ENCODE results near the gene ST8SIA2.

ST8SIA2 gene, protein sequence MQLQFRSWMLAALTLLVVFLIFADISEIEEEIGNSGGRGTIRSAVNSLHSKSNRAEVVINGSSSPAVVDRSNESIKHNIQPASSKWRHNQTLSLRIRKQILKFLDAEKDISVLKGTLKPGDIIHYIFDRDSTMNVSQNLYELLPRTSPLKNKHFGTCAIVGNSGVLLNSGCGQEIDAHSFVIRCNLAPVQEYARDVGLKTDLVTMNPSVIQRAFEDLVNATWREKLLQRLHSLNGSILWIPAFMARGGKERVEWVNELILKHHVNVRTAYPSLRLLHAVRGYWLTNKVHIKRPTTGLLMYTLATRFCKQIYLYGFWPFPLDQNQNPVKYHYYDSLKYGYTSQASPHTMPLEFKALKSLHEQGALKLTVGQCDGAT

GRCh38 chr15:92393071-92393979, at the start of gene ST8SIA2:
Gene ST8SIA2, plus strand, starts transcription at chr15:92393881. Its CDS starts 184 bp downstream, at chr15:92394065.
- DNase-seq (ENCODE audit: low read depth in 2 of 2), result no peak

GRCh38 chr15:92343924-92344643, 49.6 kb upstream of the ST8SIA2 start:
- DNase-seq (ENCODE audit: low read depth in 2 of 2), result no peak

GRCh38 chr15:92346063-92346462, 47.6 kb upstream of the ST8SIA2 start:
- no peak for DNase-seq (ENCODE audit: low read depth in 2 of 2)

DNA sequence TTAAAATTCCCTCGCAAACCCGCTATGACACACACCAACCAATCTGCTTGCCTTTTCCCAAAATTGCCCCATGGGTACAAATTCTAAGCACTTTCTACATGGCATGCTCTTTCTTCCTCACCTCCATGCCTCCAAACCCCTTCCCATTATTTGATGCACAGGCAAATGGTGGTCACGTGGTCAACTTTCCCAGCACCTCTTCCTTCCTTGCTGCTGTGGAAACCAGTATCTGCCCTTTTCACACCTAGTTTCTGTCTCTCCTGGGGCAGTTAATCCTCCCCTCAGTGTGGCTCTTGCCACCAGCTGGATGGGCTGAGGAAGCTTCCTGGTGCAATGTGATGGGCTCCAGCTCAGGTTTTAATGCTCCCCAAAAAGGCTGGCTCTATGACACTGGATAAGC, 38.4 kb upstream of the ST8SIA2 start:
- DNase-seq (ENCODE audit: low read depth in 2 of 2), result no peak

- DNase-seq (ENCODE audit: low read depth in 2 of 2), result no peak
Measured at GRCh38 chr15:92361321-92362000, 32.2 kb upstream of the ST8SIA2 start.

DNA sequence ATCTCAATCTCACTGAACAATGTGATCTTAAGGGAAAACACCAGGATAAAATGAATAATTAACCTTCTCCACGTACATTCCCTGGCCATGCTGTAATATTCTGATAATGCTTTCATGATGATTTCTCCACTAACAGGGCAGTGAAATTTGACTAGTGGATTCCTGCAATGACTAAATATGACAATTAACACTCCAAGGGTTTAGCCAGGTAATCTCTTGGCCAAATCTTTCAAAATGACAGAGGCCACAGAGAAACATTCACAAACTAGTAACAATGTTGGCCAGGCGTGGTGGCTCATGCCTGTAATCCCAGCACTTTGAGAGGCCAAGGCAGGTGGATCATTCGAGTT, 31.7 kb upstream of the ST8SIA2 start:
- DNase-seq (ENCODE audit: low read depth in 2 of 2), result no peak

GRCh38 chr15:92365084-92365483, 28.6 kb upstream of the ST8SIA2 start:
- no peak for DNase-seq (ENCODE audit: low read depth in 2 of 2)

- DNase-seq (ENCODE audit: low read depth in 2 of 2), result no peak
Measured at GRCh38 chr15:92365906-92366305, 27.8 kb upstream of the ST8SIA2 start.

DNA sequence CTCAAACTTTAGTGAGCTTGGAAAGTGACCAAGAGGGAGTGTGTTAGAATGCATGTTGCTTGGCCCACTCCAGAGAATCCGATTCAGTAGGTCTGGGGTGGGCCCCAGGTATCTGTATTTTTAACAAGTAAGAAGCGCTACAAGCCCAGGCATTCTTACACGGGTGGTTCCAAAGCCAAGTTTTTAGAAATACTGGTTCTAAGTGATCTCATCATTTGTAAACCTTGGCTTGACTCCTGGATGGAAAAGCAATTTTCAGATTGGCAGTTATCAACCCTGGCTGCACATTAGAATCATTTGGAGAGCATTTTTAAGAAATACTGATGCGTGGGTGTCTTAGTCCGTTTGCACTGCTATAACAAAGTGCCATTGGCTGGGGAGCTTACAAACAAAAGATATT, 27.3 kb upstream of the ST8SIA2 start:
- no peak for DNase-seq (ENCODE audit: low read depth in 2 of 2)

DNA sequence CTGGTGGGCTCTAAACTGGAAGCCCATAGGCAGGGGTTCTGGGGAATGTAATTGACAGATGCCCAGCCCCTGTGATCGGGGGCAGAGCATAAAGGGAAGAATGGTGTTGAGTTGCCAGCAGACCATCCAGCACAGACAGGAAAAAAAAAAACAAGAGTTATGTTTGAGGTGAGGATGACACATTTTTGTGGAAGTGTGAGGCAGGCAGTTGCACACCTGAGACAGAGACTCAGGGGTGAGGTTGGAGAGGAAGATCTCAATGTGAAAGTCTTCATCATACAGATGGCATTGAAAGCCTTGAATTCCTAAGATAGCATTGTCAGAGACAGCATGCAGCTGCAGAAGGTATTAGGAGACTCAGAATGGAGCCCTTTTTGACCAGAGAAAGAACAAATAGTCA, 18.6 kb upstream of the ST8SIA2 start:
- no peak for DNase-seq (ENCODE audit: low read depth in 2 of 2)

- no peak for DNase-seq (ENCODE audit: low read depth in 2 of 2)
Measured at GRCh38 chr15:92376109-92376508, 17.6 kb upstream of the ST8SIA2 start.

- no peak for DNase-seq (ENCODE audit: low read depth in 2 of 2)
Measured at GRCh38 chr15:92377083-92377789, 16.4 kb upstream of the ST8SIA2 start.

- no peak for DNase-seq (ENCODE audit: low read depth in 2 of 2)
Measured at GRCh38 chr15:92383519-92384324, 10.0 kb upstream of the ST8SIA2 start.

DNA sequence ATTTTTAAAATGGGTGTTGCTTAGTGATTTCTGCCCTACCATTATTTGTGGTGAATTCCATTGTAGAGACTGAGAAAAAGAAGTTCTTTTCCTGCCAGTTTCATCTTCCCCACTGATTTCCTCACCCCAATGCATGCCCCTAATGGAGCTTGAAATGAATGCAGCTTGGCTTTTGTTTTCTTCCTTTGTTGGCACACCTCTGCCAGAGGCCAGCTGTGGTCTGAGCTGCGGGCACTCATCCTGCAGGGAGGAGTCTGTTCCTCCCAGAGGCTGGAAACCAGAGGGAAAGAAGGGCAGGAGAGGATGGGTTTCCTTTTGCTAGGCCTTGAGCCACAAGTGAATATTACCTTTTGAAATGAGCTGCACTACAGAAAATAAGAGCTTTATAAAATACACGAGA, 9.3 kb upstream of the ST8SIA2 start:
- DNase-seq (ENCODE audit: low read depth in 2 of 2), result no peak

DNA sequence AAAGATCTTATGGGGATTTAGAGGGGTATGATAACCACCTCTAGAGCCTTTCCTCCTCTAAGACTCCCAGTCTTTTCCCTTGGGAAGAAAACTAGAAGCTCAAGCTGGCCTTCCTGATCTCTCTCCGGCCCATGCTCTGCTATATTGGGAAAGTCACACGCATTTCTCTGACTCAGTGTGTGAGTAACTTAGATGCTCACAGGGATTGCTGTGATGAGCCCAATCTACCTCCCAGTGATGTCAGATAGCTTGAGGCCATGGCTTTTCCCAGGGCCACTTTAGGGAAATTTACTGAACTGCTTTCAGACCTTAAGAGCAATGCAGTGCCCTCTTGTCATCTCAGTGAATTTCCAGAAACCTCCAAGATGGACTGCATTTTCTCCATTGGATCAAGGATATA, 8.6 kb upstream of the ST8SIA2 start:
- no peak for DNase-seq (ENCODE audit: low read depth in 2 of 2)

DNA sequence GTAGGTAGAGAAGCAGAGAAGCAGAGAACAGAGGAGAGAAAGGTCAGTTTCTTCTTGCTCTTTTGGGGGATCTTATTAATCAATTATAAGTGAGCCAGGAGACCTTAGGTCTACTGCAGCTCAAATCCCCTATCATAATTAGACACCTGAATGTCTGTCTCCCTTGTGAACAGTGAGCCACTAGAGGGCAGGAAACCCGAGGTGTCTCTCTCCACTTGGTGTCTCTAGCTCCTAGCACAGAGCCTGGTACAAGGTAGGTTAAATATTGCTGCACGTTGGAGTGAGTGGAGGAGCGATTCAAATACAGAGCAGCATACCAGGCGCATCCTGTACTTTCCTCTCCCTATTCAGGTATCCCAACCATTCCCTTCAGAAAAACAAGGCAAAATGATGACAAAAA, 2.0 kb upstream of the ST8SIA2 start:
- no peak for DNase-seq (ENCODE audit: low read depth in 2 of 2)

DNA sequence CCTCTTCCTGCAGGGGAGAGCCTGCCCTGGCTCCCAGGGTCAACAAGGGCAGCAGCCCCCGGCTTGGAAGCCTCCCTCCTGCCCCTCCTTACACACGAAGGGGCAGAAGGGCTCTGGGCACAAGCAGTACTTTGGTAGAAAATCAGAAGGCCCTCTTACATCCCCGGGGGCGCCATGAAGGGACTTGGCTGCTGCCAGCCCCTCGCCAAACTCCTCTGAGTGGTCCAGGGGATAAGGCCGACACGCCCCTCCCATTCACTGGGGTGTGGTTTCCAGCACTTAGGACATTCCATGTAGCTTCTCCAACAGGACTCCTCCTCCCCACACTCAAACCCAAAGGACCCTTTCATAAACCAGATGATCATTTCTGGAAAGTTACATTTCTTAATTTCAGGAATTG, 1.2 kb upstream of the ST8SIA2 start:
- no peak for DNase-seq (ENCODE audit: low read depth in 2 of 2)

DNA sequence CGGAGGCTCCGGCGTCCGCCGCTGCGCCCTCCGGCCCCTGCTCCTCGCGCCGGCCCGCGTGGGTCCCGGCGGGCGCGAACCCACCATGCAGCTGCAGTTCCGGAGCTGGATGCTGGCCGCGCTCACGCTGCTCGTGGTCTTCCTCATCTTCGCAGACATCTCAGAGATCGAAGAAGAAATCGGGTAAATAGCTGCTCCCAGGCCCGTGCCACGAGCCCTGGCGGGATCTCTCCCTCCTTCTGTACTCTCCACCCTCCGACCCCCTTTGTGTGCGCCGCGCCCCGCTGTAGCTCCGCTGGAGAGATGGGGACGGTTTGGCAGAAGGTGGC, 263 bp downstream of the ST8SIA2 start:
- DNase-seq (ENCODE audit: low read depth in 2 of 2), result no peak

GRCh38 chr15:92394309-92395097, 822 bp downstream of the ST8SIA2 start:
- no peak for DNase-seq (ENCODE audit: low read depth in 2 of 2)
